NB4 (cell line): ENCODE measurements around the gene PPP2R5C.

ENCODE experiments used
- DNase-seq: peaks from one replicate; pipeline ENCODE4 v3.0.0; 2010; ENCODE audit warnings: low read depth
- H3K4me3 ChIP-seq: one replicate; pipeline ENCODE4 v1.5.1; 2011; ENCODE audit warnings: mild to moderate bottlenecking, low read depth, low read length, moderate library complexity
- MYC ChIP-seq: IDR thresholded peaks from 2 replicates; pipeline ENCODE4 v1.6.1; 2011; ENCODE audit warnings: low read depth, low read length
- POLR2A ChIP-seq: IDR thresholded peaks from 2 replicates; pipeline ENCODE4 v1.6.1; 2011; ENCODE audit warnings: mild to moderate bottlenecking; ENCODE audit not compliant: insufficient read length; ENCODE audit errors: extremely low read depth
- TF ChIP-seq, protein P1 (sequence below): IDR thresholded peaks from one replicate; pipeline ENCODE4 v1.5.1; 2012; ENCODE audit warnings: low read depth, low read length
- TF ChIP-seq, protein P2 (sequence below): IDR thresholded peaks from 2 replicates; pipeline ENCODE4 v1.6.1; 2011; ENCODE audit warnings: low read depth, low read length

PPP2R5C gene

DNA sequence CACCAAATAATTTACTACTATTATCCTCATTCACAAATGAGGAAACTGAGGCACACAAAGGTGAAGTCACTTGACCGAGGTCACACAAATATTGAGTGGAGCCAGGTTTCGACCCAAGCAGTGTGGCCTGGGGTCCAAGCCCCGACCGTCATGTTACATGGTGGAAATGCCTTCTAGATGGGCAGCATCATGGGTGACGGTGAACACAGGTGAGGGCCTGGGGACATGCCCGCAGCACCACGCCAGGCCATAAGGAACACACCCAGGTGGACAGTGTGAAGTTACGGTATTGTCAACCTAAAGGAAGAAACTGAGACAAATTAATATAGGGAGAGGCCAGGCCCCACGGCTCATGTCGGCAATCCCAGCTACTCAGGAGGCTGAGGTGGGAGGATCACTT, 167.6 kb downstream of the PPP2R5C start:
- DNase-seq = no peak
- TF ChIP-seq, protein P1, sequence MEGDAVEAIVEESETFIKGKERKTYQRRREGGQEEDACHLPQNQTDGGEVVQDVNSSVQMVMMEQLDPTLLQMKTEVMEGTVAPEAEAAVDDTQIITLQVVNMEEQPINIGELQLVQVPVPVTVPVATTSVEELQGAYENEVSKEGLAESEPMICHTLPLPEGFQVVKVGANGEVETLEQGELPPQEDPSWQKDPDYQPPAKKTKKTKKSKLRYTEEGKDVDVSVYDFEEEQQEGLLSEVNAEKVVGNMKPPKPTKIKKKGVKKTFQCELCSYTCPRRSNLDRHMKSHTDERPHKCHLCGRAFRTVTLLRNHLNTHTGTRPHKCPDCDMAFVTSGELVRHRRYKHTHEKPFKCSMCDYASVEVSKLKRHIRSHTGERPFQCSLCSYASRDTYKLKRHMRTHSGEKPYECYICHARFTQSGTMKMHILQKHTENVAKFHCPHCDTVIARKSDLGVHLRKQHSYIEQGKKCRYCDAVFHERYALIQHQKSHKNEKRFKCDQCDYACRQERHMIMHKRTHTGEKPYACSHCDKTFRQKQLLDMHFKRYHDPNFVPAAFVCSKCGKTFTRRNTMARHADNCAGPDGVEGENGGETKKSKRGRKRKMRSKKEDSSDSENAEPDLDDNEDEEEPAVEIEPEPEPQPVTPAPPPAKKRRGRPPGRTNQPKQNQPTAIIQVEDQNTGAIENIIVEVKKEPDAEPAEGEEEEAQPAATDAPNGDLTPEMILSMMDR = no peak
- no peak for TF ChIP-seq POLR2A
- TF ChIP-seq, protein P2, sequence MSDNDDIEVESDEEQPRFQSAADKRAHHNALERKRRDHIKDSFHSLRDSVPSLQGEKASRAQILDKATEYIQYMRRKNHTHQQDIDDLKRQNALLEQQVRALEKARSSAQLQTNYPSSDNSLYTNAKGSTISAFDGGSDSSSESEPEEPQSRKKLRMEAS = no peak
- no peak for TF ChIP-seq MYC
- no peak overlapping the region for H3K4me3 ChIP-seq

DNA sequence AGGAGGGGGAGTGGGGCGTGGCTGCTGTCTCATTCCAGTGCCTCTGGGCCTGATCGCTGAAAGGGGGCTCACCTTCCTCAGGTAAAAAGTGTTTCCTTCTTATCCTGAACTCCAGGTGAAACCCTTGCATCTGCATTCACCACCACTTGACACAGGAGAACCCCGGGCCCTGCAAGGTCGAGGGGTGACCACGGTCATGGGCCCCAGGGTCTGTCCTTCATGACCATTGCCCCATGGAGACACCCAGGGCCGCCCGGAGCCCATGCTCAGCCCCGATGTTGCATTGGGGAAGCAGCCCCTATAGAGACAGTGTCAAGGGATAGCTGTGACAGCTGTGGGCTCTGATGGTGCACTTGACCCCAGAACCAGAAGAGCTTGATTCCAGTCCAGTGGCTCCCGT, 168.4 kb downstream of the PPP2R5C start:
- TF ChIP-seq POLR2A = no peak
- TF ChIP-seq MYC = no peak
- TF ChIP-seq, protein P1 = no peak
- TF ChIP-seq, protein P2 = no peak
- DNase-seq = no peak
- no peak overlapping the region for H3K4me3 ChIP-seq

DNA sequence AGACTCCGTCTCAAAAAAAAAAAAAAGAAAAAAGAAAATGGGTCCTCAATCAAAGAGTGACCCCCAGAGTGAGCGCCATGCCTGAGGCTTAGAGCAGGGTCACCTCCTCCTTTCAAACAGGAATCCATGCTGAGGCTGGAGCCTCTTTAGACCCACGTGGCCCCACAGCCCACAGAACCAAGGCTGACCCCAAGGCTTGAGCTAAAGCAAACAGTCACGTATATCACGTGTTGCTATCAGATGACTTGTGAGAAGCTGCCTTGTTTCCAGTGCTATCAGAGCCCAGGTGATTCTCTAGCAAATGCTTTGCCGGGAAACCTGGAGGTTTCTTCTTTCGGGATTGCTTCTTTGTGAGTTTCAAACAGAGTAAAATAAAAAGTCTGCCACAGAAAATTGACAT, 171.2 kb downstream of the PPP2R5C start:
- DNase-seq = no peak
- H3K4me3 ChIP-seq = no peak overlapping the region
- TF ChIP-seq MYC (no peak), POLR2A (no peak)
- TF ChIP-seq, protein P1 = no peak
- TF ChIP-seq, protein P2 = no peak

DNA sequence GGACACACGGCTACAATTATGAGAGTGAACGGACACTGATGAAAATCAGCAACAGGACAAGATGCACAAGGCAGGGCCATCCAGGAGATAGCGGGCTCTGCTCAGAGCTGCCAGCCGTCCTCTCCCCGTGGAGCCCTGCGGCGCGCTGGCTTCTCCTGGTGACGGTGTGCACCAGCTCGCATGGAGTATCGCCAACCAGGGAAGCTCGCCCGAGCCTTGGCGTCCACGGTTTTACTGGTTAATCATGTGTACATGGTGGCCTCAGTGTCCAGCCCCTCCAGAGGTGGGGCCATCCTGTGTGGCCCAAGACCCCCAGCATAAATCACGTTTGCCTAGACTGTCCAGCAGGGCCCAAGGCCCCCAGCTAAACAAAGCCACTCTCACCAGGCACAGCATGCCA, 171.7 kb downstream of the PPP2R5C start:
- TF ChIP-seq MYC = no peak
- no peak for TF ChIP-seq POLR2A
- TF ChIP-seq, protein P2 = no peak
- TF ChIP-seq, protein P1 = no peak
- no peak overlapping the region for H3K4me3 ChIP-seq
- DNase-seq = no peak

DNA sequence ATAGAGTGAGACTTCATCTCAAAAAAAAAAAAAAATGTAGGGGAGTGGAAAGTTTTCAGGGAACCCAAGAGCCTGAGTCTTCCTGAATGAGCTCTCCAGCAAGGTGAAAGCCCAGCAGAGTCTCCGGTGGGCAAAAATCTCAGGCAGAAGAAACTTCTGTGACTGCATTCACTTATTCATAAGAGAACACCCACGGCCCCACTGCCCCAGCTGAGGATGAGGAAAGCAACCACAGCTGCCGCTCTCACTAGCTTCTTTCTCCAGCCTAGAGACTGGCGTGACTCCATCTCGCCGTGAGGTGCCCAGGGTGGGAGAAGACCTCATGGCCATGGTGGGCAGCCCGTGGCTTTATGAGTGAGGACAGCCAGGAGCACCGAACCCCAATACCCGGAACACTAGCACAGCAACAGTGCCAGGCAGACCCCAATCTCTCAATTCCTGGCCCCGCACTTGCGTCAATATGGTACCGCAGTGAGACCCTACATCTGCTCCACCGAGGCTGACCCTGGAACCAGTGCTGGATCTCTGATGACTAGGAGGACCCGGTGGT, 173.2 kb downstream of the PPP2R5C start:
- H3K4me3 ChIP-seq = no peak overlapping the region
- TF ChIP-seq, protein P1 = no peak
- TF ChIP-seq, protein P2 = no peak
- no peak for TF ChIP-seq MYC

More for the DNA sequence above, 173.2 kb downstream of the PPP2R5C start:
- DNase-seq = no peak
